Neuronal stem cell (in vitro differentiated cells): ENCODE data around the gene FYN.
A peak's percentile ranks its signal among the peaks of the same experiment; 100 is the strongest.

ENCODE experiments used
- DNase-seq: peaks from one replicate; pipeline ENCODE4 v3.0.0-alpha.2; 2013; ENCODE audit warnings: low spot score
- H2AFZ ChIP-seq: one replicate; pipeline ENCODE4 v1.6.1; 2013; ENCODE audit warnings: mild to moderate bottlenecking, low read length, inconsistent platforms
- H2AK5ac ChIP-seq: 2 replicates; pipeline ENCODE4 v1.6.1; 2013; ENCODE audit warnings: low read depth, mild to moderate bottlenecking, inconsistent platforms, low read length, moderate library complexity, mixed read lengths
- H2BK120ac ChIP-seq: 2 replicates; pipeline ENCODE4 v1.6.1; 2013; ENCODE audit warnings: low read depth, mild to moderate bottlenecking, inconsistent platforms, low read length, moderate library complexity, mixed read lengths
- H2BK12ac ChIP-seq: one replicate; pipeline ENCODE4 v1.6.1; 2013; ENCODE audit warnings: low read length, inconsistent platforms
- H2BK15ac ChIP-seq: 2 replicates; pipeline ENCODE4 v1.6.1; 2013; ENCODE audit warnings: mild to moderate bottlenecking, low read length, inconsistent platforms, mixed read lengths
- H2BK5ac ChIP-seq: one replicate; pipeline ENCODE4 v1.6.1; 2013; ENCODE audit warnings: inconsistent platforms, mild to moderate bottlenecking, low read length, moderate library complexity
- H3K14ac ChIP-seq: one replicate; pipeline ENCODE4 v1.6.1; 2013; ENCODE audit warnings: low read length, inconsistent platforms
- H3K18ac ChIP-seq: 2 replicates; pipeline ENCODE4 v1.6.1; 2013; ENCODE audit warnings: low read length, inconsistent platforms
- H3K23ac ChIP-seq: 2 replicates; pipeline ENCODE4 v1.6.1; 2013; ENCODE audit warnings: low read depth, mild to moderate bottlenecking, mixed read lengths, low read length, inconsistent platforms; ENCODE audit not compliant: poor library complexity
- H3K27ac ChIP-seq: replicated peaks from 3 replicates; pipeline ENCODE4 v1.5.1; 2013; ENCODE audit warnings: low read length, inconsistent platforms
- H3K27me3 ChIP-seq, 3 experiments: 2 replicates each; pipeline ENCODE4 v1.6.1; 2013; ENCODE audit warnings: low read length in 3 of 3, mild to moderate bottlenecking in 2 of 3, inconsistent platforms in 1 of 3, low read depth in 1 of 3, mixed read lengths in 1 of 3, moderate library complexity in 1 of 3; ENCODE audit not compliant: control insufficient read depth in 3 of 3, insufficient read depth in 3 of 3
- H3K36me3 ChIP-seq, 2 donors: replicated peaks in 1 of 2; 2 replicates each; pipeline ENCODE4 v1.6.1; 2013; ENCODE audit warnings: low read length in 2 of 2; ENCODE audit not compliant: control insufficient read depth in 2 of 2, insufficient read depth in 2 of 2
- H3K4ac ChIP-seq: 2 replicates; pipeline ENCODE4 v1.6.1; 2013; ENCODE audit warnings: inconsistent platforms, mild to moderate bottlenecking, low read length, moderate library complexity
- H3K4me1 ChIP-seq, 2 donors: 1 replicate in 1 of 2; 2 replicates in 1 of 2; pipeline ENCODE4 v1.6.1; 2013; ENCODE audit warnings: low read length in 2 of 2, low read depth in 1 of 2; ENCODE audit not compliant: control insufficient read depth in 2 of 2, insufficient read depth in 1 of 2
- H3K4me2 ChIP-seq: one replicate; pipeline ENCODE4 v1.6.1; 2013; ENCODE audit warnings: mild to moderate bottlenecking, low read length, inconsistent platforms; ENCODE audit not compliant: insufficient read depth, poor library complexity, severe bottlenecking
- H3K4me3 ChIP-seq, 2 donors: 2 replicates each; pipeline ENCODE4 v1.5.1; 2013; ENCODE audit warnings: low read length in 2 of 2, mild to moderate bottlenecking in 2 of 2, inconsistent platforms in 1 of 2, moderate library complexity in 1 of 2
- H3K79me1 ChIP-seq: one replicate; pipeline ENCODE4 v1.6.1; 2013; ENCODE audit warnings: low read depth, mild to moderate bottlenecking, inconsistent platforms, low read length, moderate library complexity
- H3K9ac ChIP-seq: one replicate; pipeline ENCODE4 v1.6.1; 2013; ENCODE audit warnings: mild to moderate bottlenecking, low read depth, low read length, inconsistent platforms; ENCODE audit not compliant: poor library complexity
- H3K9me3 ChIP-seq, 2 donors: replicated peaks in 1 of 2; 2 replicates each; pipeline versions ENCODE3 to v1.6.1; 2013; ENCODE audit warnings: low read length in 2 of 2, mild to moderate bottlenecking in 2 of 2, inconsistent platforms in 1 of 2, low read depth in 1 of 2, mixed read lengths in 1 of 2, moderate library complexity in 1 of 2; ENCODE audit not compliant: control insufficient read depth in 2 of 2, insufficient read depth in 1 of 2
- H4K8ac ChIP-seq: one replicate; pipeline ENCODE4 v1.6.1; 2013; ENCODE audit warnings: low read depth, mild to moderate bottlenecking, inconsistent platforms, low read length, moderate library complexity
- H4K91ac ChIP-seq: one replicate; pipeline ENCODE4 v1.6.1; 2013; ENCODE audit warnings: low read length, low read depth, mild to moderate bottlenecking, inconsistent platforms; ENCODE audit not compliant: poor library complexity
- WGBS, 2 donors: extraction: QIAGEN DNeasy Blood & Tissue Kit; methylation state at CpG; one replicate each; pipeline ENCODE4 v1.1.7; 2013; ENCODE audit warnings: missing lambda C conversion rate in 2 of 2, mixed read lengths in 1 of 2; ENCODE audit not compliant: insufficient read length in 2 of 2, insufficient replicate concordance in 1 of 2; ENCODE audit errors: extremely low coverage in 2 of 2; 5-methylcytosine and 5-hydroxymethylcytosine counted together

Gene FYN

GRCh38 chr6:111617149-111617548 lies 256.1 kb downstream of the FYN start:
- Histone ChIP-seq H3K23ac (no peak overlapping the region), H3K18ac (no peak overlapping the region), H2BK5ac (no peak overlapping the region), H3K4me1 (peaks cover 12 to 16% of the 10 kb centered on the region in 2 donors), H3K27me3 (no peaks in the 10 kb centered on the region), H3K27ac (no peak overlapping the region), H3K79me1 (no peaks in the 10 kb centered on the region), H2BK12ac (no peak overlapping the region), H2BK120ac (no peak overlapping the region), H3K36me3 (no peaks in the 10 kb centered on the region), H3K9ac (no peak overlapping the region), H3K4ac (no peak overlapping the region), H2AK5ac (no peak overlapping the region), H3K4me2 (no peak overlapping the region), H3K9me3 (peaks cover 3% of the 10 kb centered on the region in 2 donors), H3K4me3 (no peak overlapping the region), H2AFZ (no peak overlapping the region), H3K14ac (no peak overlapping the region), H4K8ac (no peak overlapping the region), H2BK15ac (no peak overlapping the region), H4K91ac (no peak overlapping the region)
- DNase-seq, result no peak
- whole genome bisulfite sequencing, 2 donors, result 100% methylated on average over 1 of the region's 5 CpGs; no CpG with 5 or more reads in 1 of the 2 donors

GRCh38 chr6:111615916-111616612 lies 257.2 kb downstream of the FYN start:
- Histone ChIP-seq H3K27me3 (no peaks in the 10 kb centered on the region), H3K18ac (no peak overlapping the region), H4K91ac (no peak overlapping the region), H3K4me1 (peaks cover 12 to 16% of the 10 kb centered on the region in 2 donors), H3K23ac (no peak overlapping the region), H3K36me3 (no peaks in the 10 kb centered on the region), H2BK15ac (no peak overlapping the region), H3K4me3 (no peak overlapping the region), H2AK5ac (no peak overlapping the region), H3K27ac (peak overlapping the region; percentile 9), H2BK120ac (no peak overlapping the region), H3K9ac (no peak overlapping the region), H3K14ac (no peak overlapping the region), H2BK5ac (no peak overlapping the region), H4K8ac (no peak overlapping the region), H3K4ac (no peak overlapping the region), H2BK12ac (no peak overlapping the region), H2AFZ (peak overlapping the region; percentile 65), H3K4me2 (no peak overlapping the region), H3K79me1 (no peaks in the 10 kb centered on the region), H3K9me3 (peaks cover 3 to 4% of the 10 kb centered on the region in 2 donors)
- no CpG with 5 or more reads among the region's 12 CpGs for WGBS, 2 donors
- no peak for DNase-seq

- H3K27ac ChIP-seq, result no peak overlapping the region
Measured at GRCh38 chr6:111614833-111615582, 258.2 kb downstream of the FYN start.

GRCh38 chr6:111612379-111612778 lies 260.9 kb downstream of the FYN start:
- H3K27me3 ChIP-seq, result no peaks in the 10 kb centered on the region
- H3K9me3 ChIP-seq, result peaks cover 4 to 9% of the 10 kb centered on the region in 2 donors
- H2AFZ ChIP-seq, result no peak overlapping the region
- H3K14ac ChIP-seq, result no peak overlapping the region
- no peak overlapping the region for H2BK5ac ChIP-seq
- no peaks in the 10 kb centered on the region for H3K79me1 ChIP-seq
- H3K9ac ChIP-seq, result no peak overlapping the region
- H3K23ac ChIP-seq, result no peak overlapping the region
- no CpG with 5 or more reads among the region's 3 CpGs for WGBS, 2 donors
- no peak overlapping the region for H3K18ac ChIP-seq
- H3K36me3 ChIP-seq, result no peaks in the 10 kb centered on the region
- H3K4me3 ChIP-seq, result no peak overlapping the region
- DNase-seq, result no peak
- no peak overlapping the region for H2AK5ac ChIP-seq
- no peak overlapping the region for H4K91ac ChIP-seq
- H4K8ac ChIP-seq, result no peak overlapping the region
- no peak overlapping the region for H3K27ac ChIP-seq
- no peak overlapping the region for H2BK120ac ChIP-seq
- no peak overlapping the region for H2BK15ac ChIP-seq
- H3K4ac ChIP-seq, result no peak overlapping the region
- no peak overlapping the region for H3K4me2 ChIP-seq
- H3K4me1 ChIP-seq, result peaks cover 14 to 18% of the 10 kb centered on the region in 2 donors
- no peak overlapping the region for H2BK12ac ChIP-seq

More at GRCh38 chr6:111614833-111615582, 258.2 kb downstream of the FYN start:
- Histone ChIP-seq H2BK15ac (no peak overlapping the region), H3K4me3 (no peak overlapping the region), H3K4ac (no peak overlapping the region), H4K91ac (no peak overlapping the region), H3K79me1 (no peaks in the 10 kb centered on the region), H3K18ac (no peak overlapping the region), H2BK120ac (no peak overlapping the region), H3K4me1 (peaks cover 12 to 16% of the 10 kb centered on the region in 2 donors), H2BK5ac (no peak overlapping the region), H3K4me2 (no peak overlapping the region), H2AK5ac (no peak overlapping the region), H3K14ac (no peak overlapping the region), H3K23ac (no peak overlapping the region), H3K27me3 (no peaks in the 10 kb centered on the region), H2AFZ (peak overlapping the region; percentile 65), H3K9ac (no peak overlapping the region), H4K8ac (no peak overlapping the region), H3K36me3 (no peaks in the 10 kb centered on the region), H2BK12ac (no peak overlapping the region), H3K9me3 (peaks cover 3 to 9% of the 10 kb centered on the region in 2 donors)
- no peak for DNase-seq
- WGBS, 2 donors, result no CpG with 5 or more reads among the region's 12 CpGs
